Neuronal stem cell (in vitro differentiated cells): ENCODE measurements around the gene ALG1.
A peak's percentile ranks its signal among the peaks of the same experiment; 100 is the strongest.
"Not testable (repeated sequence)": the region's sequence is repeated elsewhere in the genome, so short reads cannot be mapped to it uniquely, and the experiment has no call there.

Experiments
- DNase-seq: peaks from one replicate; pipeline ENCODE4 v3.0.0-alpha.2; 2013; ENCODE audit warnings: low spot score
- H2AFZ ChIP-seq: one replicate; pipeline ENCODE4 v1.6.1; 2013; ENCODE audit warnings: mild to moderate bottlenecking, low read length, inconsistent platforms
- H2AK5ac ChIP-seq: 2 replicates; pipeline ENCODE4 v1.6.1; 2013; ENCODE audit warnings: low read depth, mild to moderate bottlenecking, inconsistent platforms, low read length, moderate library complexity, mixed read lengths
- H2BK120ac ChIP-seq: 2 replicates; pipeline ENCODE4 v1.6.1; 2013; ENCODE audit warnings: low read depth, mild to moderate bottlenecking, inconsistent platforms, low read length, moderate library complexity, mixed read lengths
- H2BK12ac ChIP-seq: one replicate; pipeline ENCODE4 v1.6.1; 2013; ENCODE audit warnings: low read length, inconsistent platforms
- H2BK15ac ChIP-seq: 2 replicates; pipeline ENCODE4 v1.6.1; 2013; ENCODE audit warnings: mild to moderate bottlenecking, low read length, inconsistent platforms, mixed read lengths
- H2BK5ac ChIP-seq: one replicate; pipeline ENCODE4 v1.6.1; 2013; ENCODE audit warnings: inconsistent platforms, mild to moderate bottlenecking, low read length, moderate library complexity
- H3K14ac ChIP-seq: one replicate; pipeline ENCODE4 v1.6.1; 2013; ENCODE audit warnings: low read length, inconsistent platforms
- H3K18ac ChIP-seq: 2 replicates; pipeline ENCODE4 v1.6.1; 2013; ENCODE audit warnings: low read length, inconsistent platforms
- H3K23ac ChIP-seq: 2 replicates; pipeline ENCODE4 v1.6.1; 2013; ENCODE audit warnings: low read depth, mild to moderate bottlenecking, mixed read lengths, low read length, inconsistent platforms; ENCODE audit not compliant: poor library complexity
- H3K27ac ChIP-seq: replicated peaks from 3 replicates; pipeline ENCODE4 v1.5.1; 2013; ENCODE audit warnings: low read length, inconsistent platforms
- H3K27me3 ChIP-seq, 3 experiments: 2 replicates each; pipeline ENCODE4 v1.6.1; 2013; ENCODE audit warnings: low read length in 3 of 3, mild to moderate bottlenecking in 2 of 3, inconsistent platforms in 1 of 3, low read depth in 1 of 3, mixed read lengths in 1 of 3, moderate library complexity in 1 of 3; ENCODE audit not compliant: control insufficient read depth in 3 of 3, insufficient read depth in 3 of 3
- H3K36me3 ChIP-seq, 2 donors: replicated peaks in 1 of 2; 2 replicates each; pipeline ENCODE4 v1.6.1; 2013; ENCODE audit warnings: low read length in 2 of 2; ENCODE audit not compliant: control insufficient read depth in 2 of 2, insufficient read depth in 2 of 2
- H3K4ac ChIP-seq: 2 replicates; pipeline ENCODE4 v1.6.1; 2013; ENCODE audit warnings: inconsistent platforms, mild to moderate bottlenecking, low read length, moderate library complexity
- H3K4me1 ChIP-seq, 2 donors: 1 replicate in 1 of 2; 2 replicates in 1 of 2; pipeline ENCODE4 v1.6.1; 2013; ENCODE audit warnings: low read length in 2 of 2, low read depth in 1 of 2; ENCODE audit not compliant: control insufficient read depth in 2 of 2, insufficient read depth in 1 of 2
- H3K4me2 ChIP-seq: one replicate; pipeline ENCODE4 v1.6.1; 2013; ENCODE audit warnings: mild to moderate bottlenecking, low read length, inconsistent platforms; ENCODE audit not compliant: insufficient read depth, poor library complexity, severe bottlenecking
- H3K4me3 ChIP-seq, 2 donors: 2 replicates each; pipeline ENCODE4 v1.5.1; 2013; ENCODE audit warnings: low read length in 2 of 2, mild to moderate bottlenecking in 2 of 2, inconsistent platforms in 1 of 2, moderate library complexity in 1 of 2
- H3K79me1 ChIP-seq: one replicate; pipeline ENCODE4 v1.6.1; 2013; ENCODE audit warnings: low read depth, mild to moderate bottlenecking, inconsistent platforms, low read length, moderate library complexity
- H3K9ac ChIP-seq: one replicate; pipeline ENCODE4 v1.6.1; 2013; ENCODE audit warnings: mild to moderate bottlenecking, low read depth, low read length, inconsistent platforms; ENCODE audit not compliant: poor library complexity
- H3K9me3 ChIP-seq, 2 donors: replicated peaks in 1 of 2; 2 replicates each; pipeline versions ENCODE3 to v1.6.1; 2013; ENCODE audit warnings: low read length in 2 of 2, mild to moderate bottlenecking in 2 of 2, inconsistent platforms in 1 of 2, low read depth in 1 of 2, mixed read lengths in 1 of 2, moderate library complexity in 1 of 2; ENCODE audit not compliant: control insufficient read depth in 2 of 2, insufficient read depth in 1 of 2
- H4K8ac ChIP-seq: one replicate; pipeline ENCODE4 v1.6.1; 2013; ENCODE audit warnings: low read depth, mild to moderate bottlenecking, inconsistent platforms, low read length, moderate library complexity
- H4K91ac ChIP-seq: one replicate; pipeline ENCODE4 v1.6.1; 2013; ENCODE audit warnings: low read length, low read depth, mild to moderate bottlenecking, inconsistent platforms; ENCODE audit not compliant: poor library complexity
- WGBS, 2 donors: extraction: QIAGEN DNeasy Blood & Tissue Kit; methylation state at CpG; one replicate each; pipeline ENCODE4 v1.1.7; 2013; ENCODE audit warnings: missing lambda C conversion rate in 2 of 2, mixed read lengths in 1 of 2; ENCODE audit not compliant: insufficient read length in 2 of 2, insufficient replicate concordance in 1 of 2; ENCODE audit errors: extremely low coverage in 2 of 2; 5-methylcytosine and 5-hydroxymethylcytosine counted together

Gene ALG1

GRCh38 chr16:5080996-5081395 is 9.4 kb downstream of the ALG1 start:
- peaks cover 10 to 15% of the 10 kb centered on the region in 2 donors for H3K36me3 ChIP-seq
- not testable (repeated sequence) for H3K27me3 ChIP-seq, H3K79me1 ChIP-seq, H3K4ac ChIP-seq, H4K91ac ChIP-seq, DNase-seq, H3K9ac ChIP-seq, H3K4me2 ChIP-seq, H3K9me3 ChIP-seq, H2AFZ ChIP-seq, H3K14ac ChIP-seq, H4K8ac ChIP-seq, H3K4me3 ChIP-seq, H2BK12ac ChIP-seq, H2BK120ac ChIP-seq, H3K18ac ChIP-seq, H3K27ac ChIP-seq, H2BK15ac ChIP-seq, H3K23ac ChIP-seq, H2BK5ac ChIP-seq, H2AK5ac ChIP-seq, H3K4me1 ChIP-seq
- no CpG with 5 or more reads among the region's 9 CpGs for WGBS, 2 donors

GRCh38 chr16:5083646-5084045 is 12.0 kb downstream of the ALG1 start:
- not testable (repeated sequence) for H2BK12ac ChIP-seq, H3K9ac ChIP-seq, H3K27me3 ChIP-seq

GRCh38 chr16:5084099-5084731 is 12.6 kb downstream of the ALG1 start:
- H2BK12ac ChIP-seq, H2AFZ ChIP-seq, H3K79me1 ChIP-seq, H2AK5ac ChIP-seq, H4K91ac ChIP-seq, H3K27me3 ChIP-seq, H3K23ac ChIP-seq, H3K4ac ChIP-seq, H3K4me2 ChIP-seq, H2BK15ac ChIP-seq, H3K14ac ChIP-seq, DNase-seq, H3K9me3 ChIP-seq, H4K8ac ChIP-seq, H3K27ac ChIP-seq, H3K4me3 ChIP-seq, H2BK120ac ChIP-seq, H3K4me1 ChIP-seq, H2BK5ac ChIP-seq, H3K18ac ChIP-seq, H3K9ac ChIP-seq: not testable (repeated sequence)
- H3K36me3 ChIP-seq: peaks cover 3 to 21% of the 10 kb centered on the region in 2 donors
- no CpG with 5 or more reads among the region's 11 CpGs for WGBS, 2 donors

More at GRCh38 chr16:5083646-5084045, 12.0 kb downstream of the ALG1 start:
- H3K9me3 ChIP-seq, H3K4me1 ChIP-seq, H3K18ac ChIP-seq, H2AK5ac ChIP-seq, H3K4ac ChIP-seq, H4K91ac ChIP-seq, H2BK120ac ChIP-seq, H2AFZ ChIP-seq, H3K14ac ChIP-seq, H2BK5ac ChIP-seq, H4K8ac ChIP-seq, H3K79me1 ChIP-seq, H3K23ac ChIP-seq, H2BK15ac ChIP-seq, H3K4me2 ChIP-seq, H3K4me3 ChIP-seq, DNase-seq, H3K27ac ChIP-seq: not testable (repeated sequence)
- no CpG with 5 or more reads among the region's 9 CpGs for WGBS, 2 donors
- H3K36me3 ChIP-seq: peaks cover 3 to 18% of the 10 kb centered on the region in 2 donors

- not testable (repeated sequence) for H3K9me3 ChIP-seq, H3K4me1 ChIP-seq, H4K8ac ChIP-seq, H4K91ac ChIP-seq, H3K9ac ChIP-seq, H3K18ac ChIP-seq, H3K4me3 ChIP-seq, H3K79me1 ChIP-seq, H3K23ac ChIP-seq, H2BK120ac ChIP-seq, H3K4ac ChIP-seq, H3K27ac ChIP-seq, H3K14ac ChIP-seq, H2BK5ac ChIP-seq, H2BK15ac ChIP-seq, H3K27me3 ChIP-seq, H2BK12ac ChIP-seq, H2AFZ ChIP-seq, H3K4me2 ChIP-seq, H2AK5ac ChIP-seq
- DNase-seq: peak; percentile 44
- WGBS, 2 donors: no CpG with 5 or more reads among the region's 10 CpGs
- H3K36me3 ChIP-seq: peaks cover 3 to 23% of the 10 kb centered on the region in 2 donors
These were observed 13.2 kb downstream of the ALG1 start for GRCh38 chr16:5084802-5085201.
